Measurements from ENCODE around the gene KCNJ14.

DNA sequence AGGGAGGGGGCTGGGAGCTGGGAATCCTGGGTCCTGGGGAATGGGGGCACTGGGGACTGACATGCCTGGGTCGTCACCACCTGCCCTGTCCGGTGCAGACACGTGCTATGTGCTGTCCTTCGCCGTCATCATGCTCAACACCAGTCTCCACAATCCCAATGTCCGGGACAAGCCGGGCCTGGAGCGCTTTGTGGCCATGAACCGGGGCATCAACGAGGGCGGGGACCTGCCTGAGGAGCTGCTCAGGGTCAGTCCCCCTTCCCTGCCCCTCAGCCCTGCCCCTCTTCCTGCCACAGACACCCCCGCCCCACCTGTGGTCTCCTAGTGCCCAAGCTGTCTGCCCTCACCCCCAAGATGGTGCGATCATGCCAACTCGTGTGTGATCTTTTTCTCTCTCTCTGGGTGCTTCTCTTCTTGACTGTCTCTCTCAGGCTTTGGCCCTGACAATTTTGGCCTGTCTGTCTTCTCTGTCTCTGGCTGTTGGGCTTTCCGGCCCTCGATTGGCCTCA lies 18.8 kb downstream of the KCNJ14 start:
- TF ChIP-seq, protein P1, sequence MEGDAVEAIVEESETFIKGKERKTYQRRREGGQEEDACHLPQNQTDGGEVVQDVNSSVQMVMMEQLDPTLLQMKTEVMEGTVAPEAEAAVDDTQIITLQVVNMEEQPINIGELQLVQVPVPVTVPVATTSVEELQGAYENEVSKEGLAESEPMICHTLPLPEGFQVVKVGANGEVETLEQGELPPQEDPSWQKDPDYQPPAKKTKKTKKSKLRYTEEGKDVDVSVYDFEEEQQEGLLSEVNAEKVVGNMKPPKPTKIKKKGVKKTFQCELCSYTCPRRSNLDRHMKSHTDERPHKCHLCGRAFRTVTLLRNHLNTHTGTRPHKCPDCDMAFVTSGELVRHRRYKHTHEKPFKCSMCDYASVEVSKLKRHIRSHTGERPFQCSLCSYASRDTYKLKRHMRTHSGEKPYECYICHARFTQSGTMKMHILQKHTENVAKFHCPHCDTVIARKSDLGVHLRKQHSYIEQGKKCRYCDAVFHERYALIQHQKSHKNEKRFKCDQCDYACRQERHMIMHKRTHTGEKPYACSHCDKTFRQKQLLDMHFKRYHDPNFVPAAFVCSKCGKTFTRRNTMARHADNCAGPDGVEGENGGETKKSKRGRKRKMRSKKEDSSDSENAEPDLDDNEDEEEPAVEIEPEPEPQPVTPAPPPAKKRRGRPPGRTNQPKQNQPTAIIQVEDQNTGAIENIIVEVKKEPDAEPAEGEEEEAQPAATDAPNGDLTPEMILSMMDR (IDR thresholded peaks at IDR 0.05) = no peak
- TF ChIP-seq POLR2AphosphoS5 (IDR thresholded peaks at IDR 0.05; ENCODE audit: insufficient read depth in 1 of 2, low read depth in 1 of 2) (no peak), POLR2A (IDR thresholded peaks at IDR 0.05) (no peak)

Data from vagina (tissue), 2 donors.